A549 (cell line): ENCODE data around the gene PRKCD. TPM values are rescaled to one million over a fixed set of nuclear protein-coding genes. Genes with fewer than 3 reads are reported as not detected.

Source experiments
- ATAC-seq, 2 experiments: fragments of 200-7000 bp in 1 of 2; fragments of >200 bp in 1 of 2; cut with Nextera tagmentation in 1 of 2; cut with Tn5 transposase in 1 of 2; 3 replicates each; pipeline versions ENCODE4 v1.8.0 to v1.9.1; 2018 to 2020; ENCODE audit warnings: mild to moderate bottlenecking in 1 of 2, moderate library complexity in 1 of 2
- CTCF ChIA-PET: fragments of 300-600 bp; sonication (Branson Sonifier 250); formaldehyde crosslinking; extraction: SDS; loops from one replicate; lab custom pipeline; 2021; ENCODE audit warnings: antibody characterized with exemption, inconsistent platforms; lab: Yijun Ruan, JAX
- POLR2A ChIA-PET: fragments of 350-600 bp; formaldehyde crosslinking; extraction: SDS; loops from one replicate; lab custom pipeline; 2021; ENCODE audit warnings: antibody characterized with exemption, inconsistent platforms; lab: Yijun Ruan, JAX
- DNase-seq, 2 experiments: peaks; one replicate each; pipeline versions ENCODE4 v3.0.0 to v3.0.0-alpha.2; 2011 to 2016; ENCODE audit warnings: low read depth in 1 of 2, low spot score in 1 of 2
- FAIRE-seq: peaks from 2 replicates; lab custom pipeline; 2011; peaks lifted over from hg19 to GRCh38; lab: Jason Lieb, UNC
- H3K27ac ChIP-seq, 2 experiments: fragments of >200 bp; sonication (Bioruptor Twin); formaldehyde crosslinking; 3 replicates each; pipeline ENCODE4 v1.5.1; 2016 to 2017
- H3K4me1 ChIP-seq: fragments of >200 bp; sonication (Bioruptor Twin); formaldehyde crosslinking; 3 replicates; pipeline ENCODE4 v1.6.1; 2016
- H3K4me2 ChIP-seq: fragments of >200 bp; sonication (Bioruptor Twin); formaldehyde crosslinking; 3 replicates; pipeline ENCODE4 v1.6.1; 2016
- H3K4me3 ChIP-seq: fragments of >200 bp; sonication (Bioruptor Twin); formaldehyde crosslinking; 3 replicates; pipeline ENCODE4 v1.5.1; 2016
- H3K9me3 ChIP-seq: fragments of >200 bp; sonication (Bioruptor Twin); formaldehyde crosslinking; 3 replicates; pipeline ENCODE4 v1.6.1; 2016
- ATOH8 ChIP-seq: fragments of 250-450 bp; sonication (Bioruptor Pico); IDR thresholded peaks from 2 replicates; pipeline ENCODE4 v1.5.0; 2020; ENCODE audit warnings: low read depth, mild to moderate bottlenecking, moderate library complexity
- BCL3 ChIP-seq: fragments of >200 bp; sonication (Bioruptor Twin); formaldehyde crosslinking; IDR thresholded peaks from 3 replicates; pipeline ENCODE4 v1.6.1; 2016
- CBX2 ChIP-seq: fragments of 200-600 bp; sonication (generic); IDR thresholded peaks from 2 replicates; pipeline ENCODE4 v1.6.1; 2016; ENCODE audit warnings: low read depth, mild to moderate bottlenecking, borderline replicate concordance
- CEBPB ChIP-seq, 2 experiments: fragments of >200 bp in 1 of 2; sonication (Bioruptor Twin) in 1 of 2; formaldehyde crosslinking in 1 of 2; IDR thresholded peaks; 2 replicates each; pipeline ENCODE4 v1.6.1; 2012 to 2016
- CTCF ChIP-seq: fragments of >200 bp; sonication (Bioruptor Twin); formaldehyde crosslinking; IDR thresholded peaks from 3 replicates; pipeline ENCODE4 v1.5.1; 2016
- EHF ChIP-seq: fragments of 250-450 bp; sonication (Bioruptor Pico); IDR thresholded peaks from 2 replicates; pipeline ENCODE4 v1.5.0; 2020; ENCODE audit warnings: mild to moderate bottlenecking
- FOXS1 ChIP-seq: fragments of 250-450 bp; sonication (Bioruptor Pico); IDR thresholded peaks from 2 replicates; pipeline ENCODE4 v1.5.0; 2020; ENCODE audit warnings: mild to moderate bottlenecking, moderate library complexity
- GATA3 ChIP-seq: IDR thresholded peaks from 2 replicates; pipeline ENCODE4 v1.6.1; 2012; ENCODE audit warnings: borderline replicate concordance
- HDAC2 ChIP-seq: fragments of 200-600 bp; sonication (generic); IDR thresholded peaks from 2 replicates; pipeline ENCODE4 v1.6.1; 2016
- HES2 ChIP-seq: fragments of >200 bp; sonication (Bioruptor Twin); formaldehyde crosslinking; IDR thresholded peaks from 2 replicates; pipeline ENCODE4 v1.6.1; 2016
- HMGXB4 ChIP-seq: fragments of 250-450 bp; sonication (Bioruptor Pico); IDR thresholded peaks from 2 replicates; pipeline ENCODE4 v1.5.0; 2021; ENCODE audit warnings: mild to moderate bottlenecking, moderate library complexity, borderline replicate concordance
- HOXB13 ChIP-seq: fragments of 250-450 bp; sonication (Bioruptor Pico); IDR thresholded peaks from 2 replicates; pipeline ENCODE4 v1.5.0; 2020; ENCODE audit warnings: low read depth, mild to moderate bottlenecking, moderate library complexity
- JUN ChIP-seq, 2 experiments: fragments of >200 bp; sonication (Bioruptor Twin); formaldehyde crosslinking; IDR thresholded peaks; 2 replicates in 1 of 2; 3 replicates in 1 of 2; pipeline ENCODE4 v1.6.1; 2016 to 2017
- JUNB ChIP-seq: fragments of >200 bp; sonication (Bioruptor Twin); formaldehyde crosslinking; IDR thresholded peaks from 2 replicates; pipeline ENCODE4 v1.6.1; 2016
- KDM1A ChIP-seq: fragments of 200-600 bp; sonication (generic); IDR thresholded peaks from 2 replicates; pipeline ENCODE4 v1.6.1; 2016; ENCODE audit warnings: low read depth, mild to moderate bottlenecking
- KDM5A ChIP-seq: fragments of 200-600 bp; sonication (generic); IDR thresholded peaks from 2 replicates; pipeline ENCODE4 v1.6.1; 2016; ENCODE audit warnings: antibody characterized with exemption, mild to moderate bottlenecking
- MAX ChIP-seq: IDR thresholded peaks from 2 replicates; pipeline ENCODE4 v1.6.1; 2012
- MAZ ChIP-seq: fragments of 150-350 bp; IDR thresholded peaks from 2 replicates; pipeline ENCODE4 v1.6.1; 2014; ENCODE audit warnings: antibody characterized with exemption, low read depth, low read length, borderline replicate concordance
- NR3C1 ChIP-seq: fragments of >200 bp; sonication (Bioruptor Twin); formaldehyde crosslinking; IDR thresholded peaks from 3 replicates; pipeline ENCODE4 v1.6.1; 2017
- PHF8 ChIP-seq: fragments of 200-600 bp; sonication (generic); IDR thresholded peaks from 2 replicates; pipeline ENCODE4 v1.6.1; 2016; ENCODE audit warnings: low read depth, mild to moderate bottlenecking, antibody characterized with exemption, moderate library complexity, borderline replicate concordance
- POLR2AphosphoS2 ChIP-seq: conservative IDR thresholded peaks from 2 replicates; pipeline ENCODE4 v1.6.1; 2012; ENCODE audit warnings: low read length, improper control_type of control experiment, inconsistent platforms
- RARB ChIP-seq: fragments of 250-450 bp; sonication (Bioruptor Pico); IDR thresholded peaks from 2 replicates; pipeline ENCODE4 v1.8.0; 2021; ENCODE audit warnings: mild to moderate bottlenecking, moderate library complexity
- RCOR1 ChIP-seq: fragments of 150-350 bp; IDR thresholded peaks from 2 replicates; pipeline ENCODE4 v1.6.1; 2014; ENCODE audit warnings: antibody characterized with exemption, low read length, low read depth
- REST ChIP-seq: fragments of 200-600 bp; sonication (generic); IDR thresholded peaks from 2 replicates; pipeline ENCODE4 v1.6.1; 2016; ENCODE audit warnings: antibody characterized with exemption, mild to moderate bottlenecking, moderate library complexity
- RFX5 ChIP-seq: fragments of 450-650 bp; IDR thresholded peaks from 2 replicates; pipeline ENCODE4 v1.7.1; 2014; ENCODE audit warnings: antibody characterized with exemption, mild to moderate bottlenecking, moderate library complexity
- TFCP2L1 ChIP-seq: fragments of 250-450 bp; sonication (Bioruptor Pico); IDR thresholded peaks from 2 replicates; pipeline ENCODE4 v1.5.0; 2021; ENCODE audit warnings: mild to moderate bottlenecking
- TP53 ChIP-seq: fragments of 250-450 bp; sonication (Bioruptor Pico); IDR thresholded peaks from 2 replicates; pipeline ENCODE4 v1.5.0; 2021; ENCODE audit warnings: mild to moderate bottlenecking, moderate library complexity
- ZFP36 ChIP-seq: fragments of 450-650 bp; IDR thresholded peaks from 2 replicates; pipeline ENCODE4 v1.6.1; 2014; ENCODE audit warnings: borderline replicate concordance; ENCODE audit not compliant: partially characterized antibody
- ZSCAN20 ChIP-seq: fragments of 250-450 bp; sonication (Bioruptor Pico); IDR thresholded peaks from 2 replicates; pipeline ENCODE4 v1.8.0; 2022; ENCODE audit warnings: mild to moderate bottlenecking, moderate library complexity
- WGBS: methylation state at CpG from one replicate; pipeline ENCODE4 v1.1.6; 2017; ENCODE audit errors: missing lambda C conversion rate; 5-methylcytosine and 5-hydroxymethylcytosine counted together
- polyA plus RNA-seq, 4 experiments: library from polyadenylated mRNA; depleted of rRNA in 3 of 4; stranded (reverse); fragments of >200 nt; fragmentation: RNase III in 1 of 4; extraction: RNeasy Plus Mini Kit Qiagen cat#74134 plus additional on column Dnase treatment in 1 of 4; gene quantifications; 2 replicates in 3 of 4; 3 replicates in 1 of 4; pipeline ENCODE4 v1.2.3, GENCODE V29; 2011 to 2017

PRKCD gene
- polyA plus RNA-seq, 2 of the 4 experiments (the other 2 are of a cell fraction), result 10.1 to 18.3 TPM

GRCh38 chr3:53221827-53222182 is 60.8 kb downstream of the PRKCD start (continued):
- no peak for TF ChIP-seq EHF
- no peak; a peak in 1 of 4 replicates for TF ChIP-seq CEBPB (IDR thresholded peaks at IDR 0.05)
- TF ChIP-seq ZSCAN20 (CRISPR knock-in tag), result no peak
- TF ChIP-seq HDAC2, result no peak
- no peak for TF ChIP-seq KDM1A
- no peak for TF ChIP-seq POLR2AphosphoS2

GRCh38 chr3:53222183-53222901 is 61.3 kb downstream of the PRKCD start:
- DNase-seq (no peak), ATAC-seq (peak; percentile 0 to 6; a peak in 1 of 6 replicates), FAIRE-seq (no peak)
- CTCF ChIA-PET, result interaction anchor here (7.4 kb wide), 1 partner anchor 12 kb away, joined by 69 read pairs; no protein-coding TSS in a partner anchor
- WGBS, result 66% methylated on average over 9 of the region's 12 CpGs
- Histone ChIP-seq H3K27ac (peak overlapping the region; percentile 64 to 100), H3K4me1 (peaks cover 53% of the 10 kb centered on the region), H3K4me3 (no peak overlapping the region), H3K9me3 (no peaks in the 10 kb centered on the region), H3K4me2 (no peak overlapping the region)
- POLR2A ChIA-PET, result interaction anchor here (1.2 kb wide), 1 partner anchor 48 kb away, joined by 4 read pairs; no protein-coding TSS in a partner anchor
- no peak for TF ChIP-seq RARB (CRISPR knock-in tag)
- TF ChIP-seq REST, result no peak
- TF ChIP-seq BCL3, result 0 out of 3 replicates have a peak, but pooled peaks have one; percentile 14
- TF ChIP-seq JUNB, result no peak
- 0 out of 2 replicates have a peak, but pooled peaks have one; percentile 12 for TF ChIP-seq TP53 (CRISPR knock-in tag)
- no peak for TF ChIP-seq JUN (IDR thresholded peaks at IDR 0.05)
- TF ChIP-seq RCOR1, result no peak
- no peak for TF ChIP-seq ZFP36
- no peak for TF ChIP-seq TFCP2L1 (CRISPR knock-in tag)
- TF ChIP-seq RFX5, result no peak
- TF ChIP-seq PHF8, result no peak
- no peak for TF ChIP-seq FOXS1 (CRISPR knock-in tag)
- TF ChIP-seq ATOH8 (CRISPR knock-in tag), result no peak
- TF ChIP-seq CTCF, result no peak
- no peak for TF ChIP-seq HMGXB4 (CRISPR knock-in tag)
- no peak for TF ChIP-seq HES2
- TF ChIP-seq MAX, result no peak
- no peak for TF ChIP-seq CBX2
- TF ChIP-seq KDM5A, result no peak
- no peak for TF ChIP-seq NR3C1
- TF ChIP-seq CEBPB (IDR thresholded peaks at IDR 0.05), result no peak
- peak; percentile 13; the same call in 1 of the 2 replicates for TF ChIP-seq GATA3
- TF ChIP-seq HOXB13, result no peak
- peak; percentile 55; the same call in 1 of the 2 replicates for TF ChIP-seq POLR2AphosphoS2
- no peak for TF ChIP-seq MAZ
